ENCODE results near the gene CXXC5. TPM values are rescaled to one million over a fixed set of nuclear protein-coding genes. Genes with fewer than 3 reads are reported as not detected.

The CXXC5 gene
- polyA plus RNA-seq, 12 donors, result 66.4 to 118 (median 79.4) TPM; not detected in 1

- DNase-seq, result no peak
Measured at GRCh38 chr5:139690064-139690802, 42.1 kb downstream of the CXXC5 start.

GRCh38 chr5:139690803-139691629 is 42.9 kb downstream of the CXXC5 start:
- no peak for DNase-seq

DNA sequence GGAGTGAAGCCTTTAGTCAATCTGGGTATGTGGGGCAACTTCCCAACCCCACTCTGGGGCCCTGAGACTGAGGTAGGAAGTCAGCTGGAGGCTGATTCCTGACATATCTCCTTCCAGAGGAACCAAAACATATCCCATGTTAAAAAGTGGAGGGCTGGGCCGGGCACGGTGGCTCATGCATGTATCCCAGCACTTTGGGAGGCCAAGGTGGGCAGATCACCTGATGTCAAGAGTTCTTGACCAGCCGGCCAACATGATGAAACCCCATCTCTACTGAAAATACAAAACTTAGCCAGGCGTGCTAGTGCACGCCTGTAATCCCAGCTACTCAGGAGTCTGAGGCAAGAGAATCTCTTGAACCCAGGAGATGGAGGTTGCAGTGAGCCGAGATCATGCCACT is 44.0 kb downstream of the CXXC5 start:
- DNase-seq, result no peak

GRCh38 chr5:139692679-139693308 is 44.6 kb downstream of the CXXC5 start:
- DNase-seq, result no peak

- no peak for DNase-seq
Measured at GRCh38 chr5:139693676-139694364, 45.7 kb downstream of the CXXC5 start.

GRCh38 chr5:139694556-139695177 is 46.5 kb downstream of the CXXC5 start:
- no peak for DNase-seq

DNA sequence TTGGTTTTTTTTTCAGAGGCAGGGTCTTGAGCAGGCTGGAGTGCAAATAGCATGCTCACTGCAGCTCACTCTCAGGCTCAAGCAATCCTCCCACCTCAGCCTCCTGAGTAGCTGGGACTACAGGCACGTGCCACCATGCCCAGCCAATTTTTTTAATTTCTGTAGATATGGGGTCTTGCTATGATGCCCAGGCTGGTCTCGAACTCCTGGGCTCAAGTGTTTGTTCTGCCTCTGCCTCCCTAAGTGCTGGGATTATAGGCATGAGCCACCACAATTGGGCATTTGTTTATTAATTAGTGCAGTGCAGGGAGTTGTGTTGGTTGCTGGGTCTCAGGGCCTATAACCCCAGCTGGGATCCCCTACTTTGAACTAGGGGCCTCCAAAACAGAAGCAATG is 47.0 kb downstream of the CXXC5 start:
- DNase-seq, result no peak

GRCh38 chr5:139696167-139696893 is 48.2 kb downstream of the CXXC5 start:
- no peak for DNase-seq

- peak; percentile 89 for DNase-seq
Measured at GRCh38 chr5:139696894-139697658, 48.9 kb downstream of the CXXC5 start.

DNA sequence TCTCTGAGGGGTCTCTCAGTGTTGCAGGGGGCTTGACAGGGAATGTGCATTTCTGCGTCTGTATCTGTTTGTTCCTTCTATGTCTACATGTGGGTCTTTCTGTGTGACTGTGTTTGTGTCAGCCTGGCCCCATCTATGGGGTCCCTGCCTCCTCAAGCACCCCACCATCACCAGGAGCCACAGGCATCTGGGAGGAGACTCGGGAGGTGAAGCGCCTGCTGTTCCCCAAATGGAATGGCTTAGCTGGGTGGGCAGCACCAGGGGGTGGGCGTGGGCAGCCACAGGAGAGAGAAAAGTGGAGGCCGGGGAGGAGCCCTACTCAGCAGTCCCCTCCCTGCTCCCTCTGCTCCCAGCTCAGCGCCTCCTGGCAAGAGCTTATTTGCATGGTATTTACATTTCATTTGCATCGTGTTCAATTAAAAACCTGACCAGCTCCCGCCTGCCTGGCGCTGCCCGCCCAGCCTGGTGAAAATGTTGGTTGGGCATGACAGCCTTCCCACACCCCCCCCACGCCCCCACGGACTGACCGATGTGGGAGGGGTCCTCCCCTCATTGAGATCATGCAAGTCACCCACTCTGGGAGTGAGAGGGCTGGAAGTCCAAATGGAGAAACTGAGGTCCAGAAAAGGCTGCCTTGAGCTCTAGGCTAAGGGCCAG is 50.5 kb downstream of the CXXC5 start:
- peak; percentile 91 for DNase-seq

GRCh38 chr5:139699351-139699750 is 51.2 kb downstream of the CXXC5 start:
- no peak for DNase-seq

DNA sequence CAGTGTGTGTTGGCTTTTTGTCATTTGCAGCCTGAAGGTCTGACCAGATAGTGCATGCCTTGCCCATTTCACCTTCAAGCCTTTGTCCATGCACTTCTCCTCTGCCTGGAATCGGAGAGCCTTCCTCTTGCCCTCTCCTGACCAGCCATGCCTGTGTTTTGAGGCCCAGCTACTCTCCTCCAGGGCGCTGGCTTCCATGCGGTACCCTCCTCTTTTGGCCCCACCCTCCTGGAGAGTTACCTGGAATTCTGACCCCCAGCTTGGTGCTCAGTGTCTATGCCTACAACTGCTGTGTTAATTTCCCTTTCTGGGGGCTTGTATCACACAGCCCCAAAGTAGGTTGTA is 52.5 kb downstream of the CXXC5 start:
- no peak for DNase-seq

DNA sequence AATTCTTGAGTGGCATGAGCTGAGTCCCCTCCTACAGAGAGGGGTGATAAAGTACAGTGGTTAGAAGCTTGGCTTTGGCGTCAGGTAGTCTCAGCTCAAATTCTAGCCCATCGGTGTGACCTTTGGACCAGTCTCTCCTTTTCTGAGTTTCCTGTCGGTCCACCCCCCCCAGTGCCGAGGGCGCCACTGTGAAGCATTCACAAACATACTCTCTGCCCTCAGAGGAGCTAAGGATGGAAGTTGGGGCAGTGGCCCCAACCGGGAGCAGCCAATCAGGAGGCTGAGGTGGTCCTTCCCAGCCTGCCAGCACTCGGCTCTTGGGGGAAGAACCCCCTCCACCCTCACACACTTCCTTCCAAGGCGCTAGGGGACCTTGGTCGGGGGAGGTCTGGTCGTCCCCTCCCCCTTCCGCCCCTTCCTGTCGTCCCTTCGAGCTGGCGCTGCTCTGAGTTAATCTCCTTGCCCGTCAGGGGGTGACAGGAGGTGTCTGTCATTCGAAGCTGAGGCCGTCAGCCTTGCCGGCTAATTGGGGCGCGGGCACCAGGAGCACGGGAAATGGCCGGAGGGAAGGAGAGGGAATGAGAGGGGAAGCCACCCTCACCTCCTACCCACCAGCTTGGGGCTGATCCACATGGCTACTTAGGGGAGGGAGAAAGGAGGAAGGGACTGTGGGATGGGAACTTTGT is 53.0 kb downstream of the CXXC5 start:
- DNase-seq, result no peak

DNA sequence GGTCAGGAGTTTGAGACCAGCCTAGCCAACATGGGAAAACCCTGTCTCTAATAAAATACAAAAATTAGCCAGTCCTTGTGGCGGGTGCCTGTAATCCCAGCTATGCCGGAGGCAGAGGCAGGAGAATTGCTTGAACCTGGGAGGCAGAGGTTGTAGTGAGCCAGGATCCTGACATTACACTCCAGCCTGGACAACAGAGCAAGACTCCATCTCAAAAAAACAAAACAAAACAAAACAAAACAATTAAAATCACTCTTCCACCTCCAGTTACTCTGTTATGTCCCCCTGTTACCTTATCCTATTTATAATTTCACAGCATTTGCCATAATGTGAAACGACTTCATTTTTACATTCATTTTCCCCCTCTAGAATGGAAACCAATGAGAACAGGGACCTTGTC is 54.4 kb downstream of the CXXC5 start:
- DNase-seq, result no peak

DNA sequence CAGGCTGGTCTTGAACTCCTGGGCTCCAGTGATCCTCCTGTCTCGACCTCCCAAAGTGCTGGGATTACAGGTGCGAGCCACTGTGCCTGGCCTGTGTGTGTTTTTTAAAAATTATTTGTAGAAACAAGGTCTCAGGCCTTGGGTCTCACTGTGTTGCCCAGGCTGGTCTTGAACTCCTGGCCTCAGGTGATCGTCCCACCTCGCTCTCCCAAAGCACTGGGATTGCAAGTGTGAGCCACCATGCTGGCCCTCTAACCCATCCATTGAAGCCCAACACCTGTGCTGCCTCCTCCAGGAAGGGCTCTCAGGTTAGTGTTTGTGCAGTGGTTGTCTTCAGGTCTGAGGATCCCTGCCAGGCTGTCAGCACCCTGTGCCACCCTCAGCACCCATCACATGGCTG is 56.6 kb downstream of the CXXC5 start:
- no peak for DNase-seq

- no peak for DNase-seq
Measured at GRCh38 chr5:139705191-139705590, 57.0 kb downstream of the CXXC5 start.

GRCh38 chr5:139705655-139706587 is 57.8 kb downstream of the CXXC5 start:
- no peak for DNase-seq

DNA sequence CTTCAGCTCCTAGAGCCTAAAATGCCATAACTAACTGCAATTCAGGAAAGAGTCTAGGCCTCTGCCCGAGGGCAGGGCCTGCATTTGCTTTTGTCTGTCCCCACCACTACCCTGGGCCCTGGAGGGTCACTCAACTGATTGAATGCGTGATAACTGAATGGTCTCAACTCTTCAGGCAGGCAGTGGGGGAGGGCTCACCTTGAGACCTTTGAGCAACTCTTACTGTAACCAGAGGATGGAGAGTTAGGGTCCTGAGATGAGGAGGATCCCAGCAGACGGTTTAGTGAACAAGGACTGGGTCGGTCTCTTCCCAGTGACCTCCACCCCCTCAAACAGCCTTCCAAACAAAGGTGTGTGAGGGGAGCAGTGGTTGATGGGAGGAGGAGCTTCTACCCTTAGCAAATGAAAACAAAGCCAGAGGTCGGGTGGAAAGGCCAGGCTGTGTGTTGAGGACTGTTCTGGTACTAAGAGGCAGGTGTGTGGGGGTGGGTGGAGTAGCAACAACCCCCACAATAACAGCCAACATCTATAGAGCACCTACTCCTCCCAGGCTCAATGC is 59.4 kb downstream of the CXXC5 start:
- DNase-seq, result no peak
